H9 (cell line): ENCODE measurements around the gene IL12RB1. TPM values are rescaled to one million over a fixed set of nuclear protein-coding genes. Genes with fewer than 3 reads are reported as not detected.

Source experiments
- DNase-seq: peaks from one replicate; pipeline ENCODE4 v3.0.0-alpha.2; 2017
- H2AFZ ChIP-seq: one replicate; pipeline ENCODE4 v1.6.1; 2013; ENCODE audit warnings: mild to moderate bottlenecking, low read length, control low read depth, moderate library complexity
- H2AK5ac ChIP-seq: 2 replicates; pipeline ENCODE4 v1.6.1; 2013; ENCODE audit warnings: low read length, control low read depth, mixed read lengths; ENCODE audit not compliant: insufficient read length
- H2BK120ac ChIP-seq: one replicate; pipeline ENCODE4 v1.6.1; 2013; ENCODE audit warnings: low read depth, mild to moderate bottlenecking, low read length, control low read depth, inconsistent platforms; ENCODE audit not compliant: poor library complexity, severe bottlenecking
- H2BK12ac ChIP-seq: 2 replicates; pipeline ENCODE4 v1.6.1; 2013; ENCODE audit warnings: low read length, control low read depth, mixed read lengths, low read depth; ENCODE audit not compliant: insufficient read length
- H2BK15ac ChIP-seq: 2 replicates; pipeline ENCODE4 v1.6.1; 2013; ENCODE audit warnings: low read depth, low read length, control low read depth
- H2BK20ac ChIP-seq: one replicate; pipeline ENCODE4 v1.6.1; 2013; ENCODE audit warnings: low read depth, mild to moderate bottlenecking, low read length, control low read depth, inconsistent platforms; ENCODE audit not compliant: poor library complexity, severe bottlenecking
- H2BK5ac ChIP-seq: 2 replicates; pipeline ENCODE4 v1.6.1; 2013; ENCODE audit warnings: low read length, control low read depth, mixed read lengths; ENCODE audit not compliant: insufficient read length
- H3K14ac ChIP-seq: 2 replicates; pipeline ENCODE4 v1.6.1; 2013; ENCODE audit warnings: low read length, control low read depth; ENCODE audit not compliant: insufficient read depth
- H3K18ac ChIP-seq: 2 replicates; pipeline ENCODE4 v1.6.1; 2013; ENCODE audit warnings: low read depth, mild to moderate bottlenecking, mixed read lengths, low read length, control low read depth; ENCODE audit not compliant: insufficient read length
- H3K23ac ChIP-seq: 2 replicates; pipeline ENCODE4 v1.6.1; 2013; ENCODE audit warnings: low read length, control low read depth, mixed read lengths, low read depth; ENCODE audit not compliant: insufficient read length
- H3K23me2 ChIP-seq: 2 replicates; pipeline ENCODE4 v1.6.1; 2013; ENCODE audit warnings: low read depth, mild to moderate bottlenecking, mixed read lengths, low read length, control low read depth; ENCODE audit not compliant: insufficient read length, poor library complexity, severe bottlenecking
- H3K27ac ChIP-seq: 2 replicates; pipeline ENCODE4 v1.5.1; 2013; ENCODE audit warnings: low read length, control low read depth, mixed read lengths, low read depth; ENCODE audit not compliant: insufficient read length
- H3K27me3 ChIP-seq: 2 replicates; pipeline ENCODE4 v1.6.1; 2013; ENCODE audit warnings: low read length, control low read depth, inconsistent platforms; ENCODE audit not compliant: insufficient read depth
- H3K4ac ChIP-seq: 2 replicates; pipeline ENCODE4 v1.6.1; 2013; ENCODE audit warnings: low read depth, mild to moderate bottlenecking, control low read depth, inconsistent platforms, low read length, moderate library complexity
- H3K4me1 ChIP-seq: 2 replicates; pipeline ENCODE4 v1.6.1; 2013; ENCODE audit warnings: low read length, control low read depth, inconsistent platforms; ENCODE audit not compliant: insufficient read depth
- H3K4me2 ChIP-seq: 2 replicates; pipeline ENCODE4 v1.6.1; 2013; ENCODE audit warnings: low read length, control low read depth, mixed read lengths; ENCODE audit not compliant: insufficient read length, insufficient read depth
- H3K56ac ChIP-seq: 2 replicates; pipeline ENCODE4 v1.6.1; 2013; ENCODE audit warnings: low read depth, mild to moderate bottlenecking, mixed read lengths, low read length, control low read depth; ENCODE audit not compliant: insufficient read length
- H3K79me1 ChIP-seq: 2 replicates; pipeline ENCODE4 v1.6.1; 2013; ENCODE audit warnings: low read depth, mild to moderate bottlenecking, moderate library complexity, low read length, control low read depth, inconsistent platforms; ENCODE audit not compliant: insufficient read depth, poor library complexity, severe bottlenecking
- H3K79me2 ChIP-seq: 2 replicates; pipeline ENCODE4 v1.6.1; 2013; ENCODE audit warnings: low read length, control low read depth, inconsistent platforms; ENCODE audit not compliant: insufficient read depth
- H3K9ac ChIP-seq: 2 replicates; pipeline ENCODE4 v1.6.1; 2013; ENCODE audit warnings: low read length, control low read depth, mixed read lengths; ENCODE audit not compliant: insufficient read length; ENCODE audit errors: extremely low read depth
- H3K9me3 ChIP-seq: one replicate; pipeline ENCODE4 v1.6.1; 2013; ENCODE audit warnings: low read depth, low read length, inconsistent platforms; ENCODE audit not compliant: control insufficient read depth
- H3T11ph ChIP-seq: one replicate; pipeline ENCODE4 v1.6.1; 2013; ENCODE audit warnings: mild to moderate bottlenecking, low read length, control low read depth, inconsistent platforms
- H4K20me1 ChIP-seq: one replicate; pipeline ENCODE4 v1.6.1; 2013; ENCODE audit not compliant: control insufficient read depth, insufficient read length, insufficient read depth
- H4K5ac ChIP-seq: 2 replicates; pipeline ENCODE4 v1.6.1; 2013; ENCODE audit warnings: low read depth, mild to moderate bottlenecking, mixed read lengths, low read length, control low read depth; ENCODE audit not compliant: insufficient read length
- H4K8ac ChIP-seq: replicated peaks from 2 replicates; pipeline ENCODE4 v1.6.1; 2013; ENCODE audit warnings: low read length, control low read depth, mixed read lengths, low read depth; ENCODE audit not compliant: insufficient read length
- H4K91ac ChIP-seq: 2 replicates; pipeline ENCODE4 v1.6.1; 2013; ENCODE audit warnings: low read depth, mild to moderate bottlenecking, moderate library complexity, mixed read lengths, low read length, control low read depth; ENCODE audit not compliant: insufficient read length
- H3K27ac Mint-ChIP-seq, 3 experiments: 2 replicates in 2 of 3; 3 replicates in 1 of 3; pipeline ENCODE4 v1.8.0; 2020 to 2021; ENCODE audit warnings: mixed read lengths in 3 of 3, mild to moderate bottlenecking in 1 of 3, moderate library complexity in 1 of 3
- H3K27me3 Mint-ChIP-seq: 2 replicates; pipeline ENCODE4 v1.8.0; 2021; ENCODE audit warnings: low read depth, mild to moderate bottlenecking, moderate library complexity, mixed read lengths
- H3K36me3 Mint-ChIP-seq, 3 experiments: 2 replicates in 2 of 3; 3 replicates in 1 of 3; pipeline ENCODE4 v1.8.0; 2020 to 2021; ENCODE audit warnings: low read depth in 3 of 3, mixed read lengths in 3 of 3; ENCODE audit not compliant: insufficient read depth in 1 of 3
- H3K4me1 Mint-ChIP-seq, 2 experiments: 2 replicates each; pipeline ENCODE4 v1.8.0; 2020; ENCODE audit warnings: mixed read lengths in 2 of 2
- H3K4me3 Mint-ChIP-seq, 2 experiments: 2 replicates in 1 of 2; 3 replicates in 1 of 2; pipeline ENCODE4 v1.8.0; 2020 to 2021; ENCODE audit warnings: mild to moderate bottlenecking in 2 of 2, mixed read lengths in 2 of 2, moderate library complexity in 1 of 2
- H3K9me3 Mint-ChIP-seq, 2 experiments: 2 replicates in 1 of 2; 3 replicates in 1 of 2; pipeline ENCODE4 v1.8.0; 2020; ENCODE audit warnings: mild to moderate bottlenecking in 2 of 2, mixed read lengths in 2 of 2, moderate library complexity in 1 of 2
- WGBS: extraction: QIAGEN DNeasy Blood & Tissue Kit; methylation state at CpG from one replicate; pipeline ENCODE4 v1.1.7; 2013; ENCODE audit warnings: missing lambda C conversion rate, low lambda C conversion rate, mixed read lengths; ENCODE audit not compliant: insufficient read length; ENCODE audit errors: extremely low coverage; 5-methylcytosine and 5-hydroxymethylcytosine counted together
- total RNA-seq: library from RNA; stranded (reverse); gene quantifications from 2 replicates; pipeline ENCODE4 v1.2.1, GENCODE V29; 2021
- TF ChIP-seq, protein P1 (sequence below): fragments of 200-600 bp; sonication (generic); conservative IDR thresholded peaks from 3 replicates; pipeline ENCODE4 v1.8.0; 2021; ENCODE audit warnings: antibody characterized with exemption, mild to moderate bottlenecking

Gene IL12RB1
- total RNA-seq, 1 experiment from 2014 or later: not detected

DNA sequence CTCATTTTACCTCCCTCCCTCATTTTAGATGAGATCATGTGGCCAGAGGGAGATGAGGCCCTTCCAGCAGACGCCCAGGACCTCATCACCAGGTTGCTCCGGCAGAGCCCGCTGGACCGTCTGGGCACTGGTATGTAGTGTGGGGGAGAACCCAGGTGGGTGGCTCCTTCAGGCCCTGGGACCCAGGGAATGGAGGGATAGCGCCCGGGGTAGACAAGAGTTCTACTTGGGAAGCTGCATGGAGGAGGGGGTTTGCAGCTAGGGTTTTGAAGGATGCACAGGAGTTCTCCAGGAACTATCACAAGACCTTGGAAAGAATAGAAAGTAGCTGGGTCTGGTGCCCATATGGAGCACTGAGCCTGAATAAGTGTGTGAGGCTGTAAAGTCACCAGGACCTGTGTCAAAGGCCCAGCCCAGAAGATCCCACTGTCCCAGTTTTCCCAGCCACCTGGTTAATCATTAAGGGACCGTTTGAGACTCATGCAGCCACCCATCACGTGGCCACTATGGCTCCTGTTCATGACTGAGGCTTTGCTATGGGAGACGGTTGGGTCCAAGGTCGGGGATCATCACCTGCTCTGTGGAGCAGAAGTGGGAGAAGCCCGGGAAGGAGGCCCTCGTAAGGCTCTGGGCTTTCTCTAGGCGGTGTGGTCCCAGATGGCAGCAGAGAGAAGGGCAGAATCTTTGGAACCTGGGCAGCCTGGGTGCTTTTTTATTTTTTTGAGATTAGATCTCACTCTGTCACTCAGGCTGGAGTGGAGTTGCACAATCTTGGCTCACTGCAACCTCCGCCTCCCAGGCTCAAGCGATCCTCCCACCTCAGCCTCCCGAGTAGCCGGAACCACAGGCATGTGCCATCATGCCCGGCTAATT lies 49.2 kb upstream of the IL12RB1 start:
- no peaks in the 10 kb centered on the region for H3K27me3 ChIP-seq
- H3K4me1 Mint-ChIP-seq: no peaks in the 10 kb centered on the region
- H3K27ac ChIP-seq: no peak overlapping the region
- no peak overlapping the region for H3K4me3 Mint-ChIP-seq
- no peak overlapping the region for H3K23ac ChIP-seq
- no peak overlapping the region for H2BK5ac ChIP-seq
- no peak overlapping the region for H4K8ac ChIP-seq
- no peak overlapping the region for H2BK20ac ChIP-seq
- H3T11ph ChIP-seq: no peak overlapping the region
- H2BK120ac ChIP-seq: no peak overlapping the region
- no peak overlapping the region for H3K18ac ChIP-seq
- H4K91ac ChIP-seq: no peak overlapping the region
- no peak overlapping the region for H3K4ac ChIP-seq
- no peak overlapping the region for H3K14ac ChIP-seq
- H3K9ac ChIP-seq: no peak overlapping the region
- peaks cover 0 to 4% of the 10 kb centered on the region in 2 experiments; a peak in 1 of 5 replicates for H3K9me3 Mint-ChIP-seq
- no peak overlapping the region for H3K4me2 ChIP-seq
- no peaks in the 10 kb centered on the region for H3K27me3 Mint-ChIP-seq
- no peak overlapping the region for H2BK12ac ChIP-seq
- H2BK15ac ChIP-seq: no peak overlapping the region
- TF ChIP-seq, protein P1, sequence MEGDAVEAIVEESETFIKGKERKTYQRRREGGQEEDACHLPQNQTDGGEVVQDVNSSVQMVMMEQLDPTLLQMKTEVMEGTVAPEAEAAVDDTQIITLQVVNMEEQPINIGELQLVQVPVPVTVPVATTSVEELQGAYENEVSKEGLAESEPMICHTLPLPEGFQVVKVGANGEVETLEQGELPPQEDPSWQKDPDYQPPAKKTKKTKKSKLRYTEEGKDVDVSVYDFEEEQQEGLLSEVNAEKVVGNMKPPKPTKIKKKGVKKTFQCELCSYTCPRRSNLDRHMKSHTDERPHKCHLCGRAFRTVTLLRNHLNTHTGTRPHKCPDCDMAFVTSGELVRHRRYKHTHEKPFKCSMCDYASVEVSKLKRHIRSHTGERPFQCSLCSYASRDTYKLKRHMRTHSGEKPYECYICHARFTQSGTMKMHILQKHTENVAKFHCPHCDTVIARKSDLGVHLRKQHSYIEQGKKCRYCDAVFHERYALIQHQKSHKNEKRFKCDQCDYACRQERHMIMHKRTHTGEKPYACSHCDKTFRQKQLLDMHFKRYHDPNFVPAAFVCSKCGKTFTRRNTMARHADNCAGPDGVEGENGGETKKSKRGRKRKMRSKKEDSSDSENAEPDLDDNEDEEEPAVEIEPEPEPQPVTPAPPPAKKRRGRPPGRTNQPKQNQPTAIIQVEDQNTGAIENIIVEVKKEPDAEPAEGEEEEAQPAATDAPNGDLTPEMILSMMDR: no peak
- H3K23me2 ChIP-seq: no peaks in the 10 kb centered on the region
- H3K4me1 ChIP-seq: no peaks in the 10 kb centered on the region
- no peak overlapping the region for H2AK5ac ChIP-seq
- H3K9me3 ChIP-seq: no peaks in the 10 kb centered on the region
- H4K20me1 ChIP-seq: no peaks in the 10 kb centered on the region
- H3K36me3 Mint-ChIP-seq: peaks cover 17 to 55% (median 46%) of the 10 kb centered on the region in 3 experiments
- no peak overlapping the region for H3K56ac ChIP-seq
- no peak overlapping the region for H4K5ac ChIP-seq
- no peak for DNase-seq
- H3K79me1 ChIP-seq: no peaks in the 10 kb centered on the region
- H2AFZ ChIP-seq: no peak overlapping the region
- no CpG with 5 or more reads among the region's 18 CpGs for WGBS
- H3K79me2 ChIP-seq: no peaks in the 10 kb centered on the region
- 0 out of 7 replicates have a peak overlapping the region, but pooled peaks of 2 of the 3 experiments have one; percentile 23 to 57 for H3K27ac Mint-ChIP-seq
